GM18508 (cell line): ENCODE results near the gene NTN1.
"Not testable (repeated sequence)": the region's sequence is repeated elsewhere in the genome, so short reads cannot be mapped to it uniquely, and the experiment has no call there.

Experiments
- ATAC-seq: cut with Tn5 transposase; IDR thresholded peaks from one replicate; pipeline ENCODE4 v1.9.1; 2021; ENCODE audit warnings: moderate number of reproducible peaks; ENCODE audit not compliant: insufficient read depth, unreplicated experiment

The NTN1 gene

GRCh38 chr17:9072696-9073339 is 51.5 kb downstream of the NTN1 start:
- ATAC-seq = no peak

- ATAC-seq = no peak
These were observed 52.8 kb downstream of the NTN1 start for GRCh38 chr17:9074131-9074530.

GRCh38 chr17:9079461-9080103 is 58.3 kb downstream of the NTN1 start:
- ATAC-seq = no peak

GRCh38 chr17:9080296-9080914 is 59.1 kb downstream of the NTN1 start:
- no peak for ATAC-seq

GRCh38 chr17:9080983-9081382 is 59.7 kb downstream of the NTN1 start:
- ATAC-seq = no peak

- no peak for ATAC-seq
These were observed 65.3 kb downstream of the NTN1 start for GRCh38 chr17:9086577-9086976.

GRCh38 chr17:9087921-9088320 is 66.6 kb downstream of the NTN1 start:
- ATAC-seq = no peak

- no peak for ATAC-seq
These were observed 69.4 kb downstream of the NTN1 start for GRCh38 chr17:9090641-9091096.

GRCh38 chr17:9094193-9094592 is 72.9 kb downstream of the NTN1 start:
- no peak for ATAC-seq

- ATAC-seq = no peak
These were observed 74.1 kb downstream of the NTN1 start for GRCh38 chr17:9095390-9095789.

- ATAC-seq = no peak
These were observed 77.0 kb downstream of the NTN1 start for GRCh38 chr17:9098242-9098825.

GRCh38 chr17:9101356-9101755 is 80.0 kb downstream of the NTN1 start:
- ATAC-seq = no peak

GRCh38 chr17:9103193-9103592 is 81.9 kb downstream of the NTN1 start:
- not testable (repeated sequence) for ATAC-seq

GRCh38 chr17:9104370-9105041 is 83.2 kb downstream of the NTN1 start:
- no peak for ATAC-seq

GRCh38 chr17:9105068-9105868 is 84.0 kb downstream of the NTN1 start:
- ATAC-seq = no peak

- ATAC-seq = not testable (repeated sequence)
These were observed 85.0 kb downstream of the NTN1 start for GRCh38 chr17:9106278-9106677.

- no peak for ATAC-seq
These were observed 86.2 kb downstream of the NTN1 start for GRCh38 chr17:9107527-9107926.

GRCh38 chr17:9108146-9108545 is 86.8 kb downstream of the NTN1 start:
- no peak for ATAC-seq

GRCh38 chr17:9109933-9110332 is 88.6 kb downstream of the NTN1 start:
- ATAC-seq = no peak

- no peak for ATAC-seq
These were observed 89.2 kb downstream of the NTN1 start for GRCh38 chr17:9110501-9110900.
